Osteocyte (in vitro differentiated cells): Measurements from ENCODE around the gene PLA2R1. TPM values are rescaled to one million over a fixed set of nuclear protein-coding genes. Genes with fewer than 3 reads are reported as not detected.

ENCODE experiments used
- DNase-seq: peaks from one replicate; pipeline ENCODE4 v3.0.0; 2021; ENCODE audit warnings: mixed read lengths; ENCODE audit not compliant: unreplicated experiment; ENCODE audit errors: extremely low spot score
- H3K27ac Mint-ChIP-seq: one replicate; pipeline ENCODE4 v1.8.0; 2021; ENCODE audit warnings: mild to moderate bottlenecking, mixed read lengths; ENCODE audit not compliant: unreplicated experiment
- H3K27me3 Mint-ChIP-seq: one replicate; pipeline ENCODE4 v1.8.0; 2021; ENCODE audit warnings: mixed read lengths; ENCODE audit not compliant: unreplicated experiment
- H3K36me3 Mint-ChIP-seq: one replicate; pipeline ENCODE4 v1.8.0; 2021; ENCODE audit warnings: mixed read lengths; ENCODE audit not compliant: unreplicated experiment
- H3K4me1 Mint-ChIP-seq: one replicate; pipeline ENCODE4 v1.8.0; 2021; ENCODE audit warnings: mixed read lengths; ENCODE audit not compliant: unreplicated experiment
- H3K4me3 Mint-ChIP-seq: one replicate; pipeline ENCODE4 v1.8.0; 2021; ENCODE audit warnings: mild to moderate bottlenecking, moderate library complexity, mixed read lengths; ENCODE audit not compliant: unreplicated experiment
- H3K9me3 Mint-ChIP-seq: one replicate; pipeline ENCODE4 v1.8.0; 2021; ENCODE audit warnings: mixed read lengths; ENCODE audit not compliant: unreplicated experiment
- CTCF ChIP-seq: fragments of 200-600 bp; sonication (generic); IDR thresholded peaks from 2 replicates; pipeline ENCODE4 v1.5.0; 2021; ENCODE audit warnings: antibody characterized with exemption, mild to moderate bottlenecking, moderate library complexity
- total RNA-seq: library from RNA; stranded (reverse); gene quantifications from 2 replicates; pipeline ENCODE4 v1.2.1, GENCODE V29; 2021

Gene PLA2R1
- total RNA-seq, 1 donor from 2014 or later: 78.9 TPM

DNA sequence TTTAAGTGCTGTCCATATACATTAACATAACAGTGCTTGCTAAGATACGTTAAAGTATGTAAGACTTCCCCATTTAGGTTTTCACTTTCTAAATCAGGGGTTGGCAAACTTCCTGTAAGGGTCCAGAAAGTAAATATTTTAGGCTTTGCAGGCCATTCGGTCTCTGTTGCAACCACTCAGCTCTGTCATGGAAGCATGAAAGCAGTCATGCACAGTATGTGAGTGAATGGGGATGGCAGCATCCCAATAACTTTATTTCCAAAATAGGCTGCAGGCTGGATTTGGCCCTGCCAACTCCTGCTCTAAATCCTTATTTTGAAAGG lies 128.7 kb downstream of the PLA2R1 start:
- Mint-ChIP-seq H3K27ac (no peak overlapping the region), H3K4me1 (no peaks in the 10 kb centered on the region), H3K27me3 (no peaks in the 10 kb centered on the region), H3K36me3 (peaks cover 48% of the 10 kb centered on the region), H3K4me3 (no peak overlapping the region), H3K9me3 (peaks cover 8% of the 10 kb centered on the region)
- no peak for TF ChIP-seq CTCF
- no peak for DNase-seq

DNA sequence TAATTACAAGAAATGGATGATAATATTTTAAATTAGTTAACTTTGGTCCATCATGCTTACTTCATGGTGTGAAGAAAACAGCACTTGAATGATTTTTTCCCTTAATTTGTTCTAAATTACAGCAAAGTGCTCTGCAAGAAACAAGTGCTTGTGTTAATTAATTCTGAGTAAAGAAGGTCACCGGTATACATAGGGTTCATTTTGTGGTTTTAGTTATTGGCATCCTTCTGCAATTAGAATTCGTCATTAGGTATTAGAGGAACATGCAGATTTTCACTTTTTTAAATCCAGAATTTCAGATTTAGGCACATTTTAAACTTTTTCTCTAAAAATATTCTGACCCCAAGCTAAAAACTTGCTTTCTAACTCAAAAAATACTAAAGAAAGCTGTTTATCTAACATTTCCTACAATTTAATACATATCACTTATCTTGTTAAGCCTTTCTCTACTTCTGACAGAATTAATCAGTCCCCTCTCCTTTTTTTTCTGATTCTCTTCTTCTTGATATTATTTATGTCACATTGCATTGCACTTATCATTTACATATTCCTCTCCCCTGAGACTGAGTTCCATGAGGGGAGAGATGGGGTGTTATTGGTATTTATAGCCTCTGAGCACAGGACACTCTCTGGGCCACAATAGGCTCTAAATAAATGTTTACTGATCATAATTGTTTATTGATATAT lies 129.2 kb downstream of the PLA2R1 start:
- Mint-ChIP-seq H3K4me3 (no peak overlapping the region), H3K27me3 (no peaks in the 10 kb centered on the region), H3K9me3 (peaks cover 13% of the 10 kb centered on the region), H3K4me1 (no peaks in the 10 kb centered on the region), H3K36me3 (peaks cover 48% of the 10 kb centered on the region), H3K27ac (no peak overlapping the region)
- TF ChIP-seq CTCF: no peak
- DNase-seq: no peak

DNA sequence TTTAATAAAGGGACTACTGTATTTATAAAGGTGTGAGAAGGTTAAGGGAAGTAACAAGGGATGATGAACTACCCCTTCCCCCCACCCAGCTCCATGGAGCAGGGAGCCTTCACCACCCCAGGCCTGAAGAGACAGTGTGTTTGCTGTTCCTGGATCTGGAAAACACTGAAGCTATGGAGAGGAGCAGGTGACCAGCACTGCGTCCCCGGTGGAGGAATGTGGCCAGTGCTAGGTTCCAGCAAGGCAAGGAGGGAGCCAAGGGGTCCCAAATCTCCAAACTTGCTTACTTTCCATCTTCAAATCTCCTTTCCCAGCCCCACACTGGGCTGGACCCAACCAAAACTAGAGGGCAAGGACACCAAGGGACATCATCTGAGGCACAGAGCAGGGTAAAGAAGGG lies 135.7 kb downstream of the PLA2R1 start:
- no peaks in the 10 kb centered on the region for H3K27me3 Mint-ChIP-seq
- no peak overlapping the region for H3K27ac Mint-ChIP-seq
- H3K36me3 Mint-ChIP-seq: peaks cover 45% of the 10 kb centered on the region
- DNase-seq: no peak
- no peak overlapping the region for H3K4me3 Mint-ChIP-seq
- H3K4me1 Mint-ChIP-seq: peaks cover 11% of the 10 kb centered on the region
- H3K9me3 Mint-ChIP-seq: peaks cover 16% of the 10 kb centered on the region
- TF ChIP-seq CTCF: no peak

DNA sequence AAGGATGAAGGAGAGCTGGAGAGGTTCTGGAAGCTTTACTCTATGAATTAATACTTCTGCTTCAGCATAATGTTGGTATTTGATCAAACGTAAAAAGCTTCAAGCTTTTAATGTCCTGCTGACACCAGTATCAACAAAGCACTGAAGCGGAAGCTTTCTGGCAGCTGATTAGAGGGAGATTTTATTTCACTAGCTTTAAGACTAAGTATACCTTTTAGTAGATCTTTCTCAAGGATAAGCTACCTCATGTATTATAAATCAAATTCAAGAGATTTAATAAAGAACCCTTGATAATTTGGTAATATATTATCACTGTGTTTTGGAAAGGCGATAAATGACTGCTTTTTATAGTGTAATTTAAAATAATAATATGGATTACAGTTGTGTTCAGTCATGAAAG lies 136.4 kb downstream of the PLA2R1 start:
- TF ChIP-seq CTCF: no peak
- DNase-seq: no peak
- H3K27ac Mint-ChIP-seq: no peak overlapping the region
- peaks cover 11% of the 10 kb centered on the region for H3K4me1 Mint-ChIP-seq
- H3K4me3 Mint-ChIP-seq: no peak overlapping the region
- H3K9me3 Mint-ChIP-seq: peaks cover 16% of the 10 kb centered on the region
- no peaks in the 10 kb centered on the region for H3K27me3 Mint-ChIP-seq
- peaks cover 40% of the 10 kb centered on the region for H3K36me3 Mint-ChIP-seq

DNA sequence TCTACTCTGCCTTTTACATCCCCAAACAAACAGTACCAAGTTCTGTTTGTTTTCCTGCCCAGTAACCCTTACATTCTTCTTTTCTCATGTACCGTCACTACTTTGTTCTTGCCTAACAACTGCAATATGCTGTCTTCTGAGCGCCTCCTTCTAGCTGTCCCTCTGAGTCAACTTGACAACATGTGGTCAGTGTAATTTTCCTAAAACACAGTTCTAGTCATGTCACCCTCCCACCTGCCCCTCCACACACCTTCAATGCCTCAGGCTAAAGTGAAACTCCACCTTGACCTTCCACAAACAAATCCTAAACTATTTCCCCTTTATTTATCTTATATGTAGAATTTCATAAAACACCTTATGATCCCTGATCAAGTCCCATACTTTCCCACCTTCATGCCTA lies 139.9 kb downstream of the PLA2R1 start:
- no peak for DNase-seq
- no peak overlapping the region for H3K27ac Mint-ChIP-seq
- no peaks in the 10 kb centered on the region for H3K9me3 Mint-ChIP-seq
- peaks cover 3% of the 10 kb centered on the region for H3K27me3 Mint-ChIP-seq
- H3K36me3 Mint-ChIP-seq: peaks cover 15% of the 10 kb centered on the region
- no peak for TF ChIP-seq CTCF
- peaks cover 11% of the 10 kb centered on the region for H3K4me1 Mint-ChIP-seq
- H3K4me3 Mint-ChIP-seq: no peak overlapping the region
